ENCODE measurements around the gene SOX18.

GRCh38 chr20:64083804-64084684, 34.6 kb upstream of the SOX18 start, which contains the start of gene LKAAEAR1:
- TF ChIP-seq CTCF (conservative IDR thresholded peaks at IDR 0.05; ENCODE audit: low read depth, low read length) (no peak), EZH2 (IDR thresholded peaks at IDR 0.05; ENCODE audit: borderline replicate concordance, low read depth, low read length, poor library complexity, severe bottlenecking) (no peak)
